Activated CD4-positive, alpha-beta T cell treated with anti-CD3 and anti-CD28 coated beads for 48 hours (primary cell): ENCODE measurements around the gene FBXW9.
"Not testable (repeated sequence)": the region's sequence is repeated elsewhere in the genome, so short reads cannot be mapped to it uniquely, and the experiment has no call there.

Experiments used
- DNase-seq: peaks from one replicate; pipeline ENCODE4 v3.0.0-alpha.2; 2020

The FBXW9 gene

DNA sequence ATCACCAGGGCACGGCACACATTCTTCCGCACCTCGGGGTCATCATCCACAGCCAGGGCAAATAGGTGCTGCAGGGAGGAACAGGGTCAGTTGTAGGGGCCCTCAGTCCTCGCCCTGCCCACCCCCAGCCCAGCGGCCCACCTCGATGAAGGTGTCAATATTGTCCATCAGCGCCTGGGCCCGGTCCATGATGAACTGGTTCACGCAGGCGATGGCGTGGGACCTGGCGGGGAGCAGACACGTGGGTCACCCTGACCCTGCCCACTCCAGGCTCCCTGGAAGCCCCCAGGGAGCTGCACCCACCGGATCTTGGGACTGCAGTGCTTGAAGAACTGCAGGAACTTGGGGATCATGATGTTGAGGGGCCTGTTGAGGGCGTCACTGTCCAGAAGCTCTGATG is 18.7 kb upstream of the FBXW9 start:
- no peak for DNase-seq

DNA sequence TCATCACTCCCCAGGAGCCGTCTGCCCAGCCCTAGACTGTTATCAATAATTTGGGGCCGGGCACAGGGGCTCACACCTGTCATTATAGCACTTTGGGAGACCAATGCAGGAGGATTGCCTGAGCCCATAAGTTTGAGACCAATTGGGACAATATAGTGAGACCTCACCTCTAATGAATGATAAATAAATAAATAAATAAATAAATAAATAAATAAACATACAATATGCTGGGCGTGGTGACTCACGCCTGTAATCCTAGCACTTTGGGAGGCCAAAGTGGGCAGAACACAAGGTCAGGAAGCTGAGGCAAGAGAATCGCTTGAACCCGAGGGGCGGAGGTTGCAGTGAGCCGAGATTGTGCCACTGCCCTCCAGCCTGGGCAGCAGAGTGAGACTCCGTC is 16.9 kb upstream of the FBXW9 start:
- not testable (repeated sequence) for DNase-seq

DNA sequence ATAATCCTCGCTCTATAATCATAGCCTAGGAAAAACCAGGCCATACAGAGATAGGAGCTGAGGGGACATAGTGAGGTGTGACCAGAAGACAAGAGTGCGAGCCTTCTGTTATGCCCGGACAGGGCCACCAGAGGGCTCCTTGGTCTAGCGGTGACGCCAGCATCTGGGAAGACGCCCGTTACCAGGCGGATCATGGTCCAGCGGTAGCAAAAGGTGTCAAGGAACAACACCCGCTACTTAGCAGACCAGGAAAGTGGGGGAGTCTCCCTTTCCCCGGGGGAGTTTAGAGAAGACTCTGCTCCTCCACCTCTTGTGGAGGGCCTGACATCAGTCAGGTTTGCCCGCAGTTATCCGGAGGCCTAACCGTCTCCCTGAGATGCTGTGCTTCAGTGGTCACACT is 15.6 kb upstream of the FBXW9 start:
- DNase-seq = peak; percentile 25

DNA sequence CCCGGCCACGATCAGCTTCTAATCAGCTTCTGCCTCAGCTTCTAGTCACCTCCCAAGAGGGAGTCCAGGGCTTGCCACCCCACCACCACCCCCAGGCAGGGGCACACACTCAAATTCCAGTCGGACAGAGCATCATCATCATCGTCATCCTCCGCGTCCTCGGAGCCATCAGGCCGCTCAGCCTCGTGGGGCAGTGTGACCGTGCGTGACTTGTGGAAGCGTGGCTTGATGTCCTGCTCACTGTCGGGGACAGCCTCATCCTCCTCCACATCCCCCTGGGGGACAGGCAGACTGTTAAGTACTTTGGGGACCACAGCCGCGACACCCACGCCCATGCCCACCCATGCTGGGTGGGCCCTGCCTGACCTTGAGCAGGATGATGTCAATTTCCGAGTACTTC is 14.8 kb upstream of the FBXW9 start:
- DNase-seq = no peak

DNA sequence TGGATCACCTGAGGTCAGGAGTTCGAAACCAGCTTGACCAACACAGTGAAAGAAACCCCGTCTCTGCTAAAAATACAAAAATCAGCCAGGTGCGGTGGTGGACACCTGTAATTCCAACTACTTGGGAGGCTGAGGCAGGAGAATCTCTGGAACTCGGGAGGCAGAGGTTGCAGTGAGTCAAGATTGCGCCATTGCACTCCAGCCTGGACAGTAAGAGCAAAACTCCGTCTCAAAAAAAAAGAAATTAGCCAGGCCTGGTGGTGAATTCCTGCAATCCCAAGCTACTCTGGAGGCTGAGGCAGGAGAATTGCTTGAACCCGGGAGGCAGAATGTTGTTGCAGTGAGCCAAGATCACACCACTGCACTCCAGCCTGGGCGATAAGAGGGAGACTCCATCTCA is 12.2 kb upstream of the FBXW9 start:
- no peak for DNase-seq

DNA sequence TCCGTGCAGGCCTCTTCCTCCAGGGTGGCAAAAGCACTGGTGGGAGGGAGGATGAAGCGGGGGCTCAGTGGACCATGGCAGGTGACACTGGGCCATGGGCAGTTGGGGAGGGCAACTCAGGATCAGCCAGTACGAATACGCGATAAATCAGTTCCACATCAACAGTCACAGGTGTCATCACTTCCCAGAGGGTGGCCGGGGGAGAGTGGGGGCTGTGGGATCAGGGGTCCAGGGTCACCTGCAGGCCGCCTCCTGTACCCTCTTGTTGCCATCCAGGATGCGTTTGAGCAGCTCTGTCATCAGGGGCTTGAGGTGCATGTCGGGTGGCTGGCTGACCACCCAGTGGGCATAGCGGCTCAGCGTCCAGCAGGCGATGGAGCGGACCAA is 9.9 kb upstream of the FBXW9 start:
- DNase-seq = no peak

DNA sequence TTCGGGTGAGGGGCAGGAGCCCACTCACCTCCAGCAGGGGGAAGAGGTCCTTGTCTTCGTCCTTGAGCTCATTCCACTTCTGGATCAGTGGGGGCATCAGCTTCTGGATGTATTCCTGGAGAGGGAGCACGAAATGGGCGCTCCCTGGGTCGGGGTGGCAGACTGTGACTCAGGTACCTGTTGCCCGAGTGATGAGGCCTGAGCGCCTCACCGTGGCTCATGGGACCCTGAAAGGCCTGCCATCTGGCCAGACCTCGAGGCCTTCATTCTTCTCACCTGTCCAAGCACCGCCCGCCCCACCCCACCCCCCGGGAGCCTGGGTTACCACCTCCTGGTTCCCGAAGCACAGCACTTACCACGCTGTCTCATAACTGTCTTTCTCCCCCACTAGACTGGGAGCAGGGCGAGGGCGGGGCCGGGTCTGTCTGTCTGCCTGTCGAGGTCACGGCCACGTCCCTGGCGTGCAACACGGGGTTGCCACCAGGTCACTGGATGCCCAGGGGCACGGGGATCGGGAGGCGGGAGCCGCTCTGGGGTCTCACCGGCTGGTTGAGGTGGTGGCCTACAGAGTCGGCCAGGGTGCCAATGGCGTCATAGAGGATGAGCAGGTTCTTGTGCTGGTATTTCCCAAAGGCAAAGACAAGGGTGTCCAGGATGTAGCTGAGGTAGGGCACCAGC is 9.4 kb upstream of the FBXW9 start:
- no peak for DNase-seq

DNA sequence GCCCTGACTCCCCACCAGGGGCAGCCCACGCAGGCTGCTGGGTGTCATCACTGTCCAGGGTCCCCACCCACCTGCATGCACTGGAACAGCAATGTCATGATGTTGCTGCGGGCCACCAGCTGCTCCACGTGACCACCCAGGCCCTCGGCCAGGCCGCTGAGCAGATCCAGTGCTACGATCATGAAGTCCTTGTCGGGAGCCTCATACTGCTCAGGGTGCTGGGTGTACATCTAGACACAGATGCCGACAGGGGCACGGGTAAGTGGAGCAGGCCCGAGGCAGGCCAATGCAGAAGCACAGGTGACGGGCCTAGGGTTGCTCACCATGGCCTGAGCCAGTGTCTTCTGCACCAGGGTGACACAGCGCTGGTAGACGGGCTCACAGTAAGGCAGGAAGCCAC is 8.7 kb upstream of the FBXW9 start:
- DNase-seq = no peak

DNA sequence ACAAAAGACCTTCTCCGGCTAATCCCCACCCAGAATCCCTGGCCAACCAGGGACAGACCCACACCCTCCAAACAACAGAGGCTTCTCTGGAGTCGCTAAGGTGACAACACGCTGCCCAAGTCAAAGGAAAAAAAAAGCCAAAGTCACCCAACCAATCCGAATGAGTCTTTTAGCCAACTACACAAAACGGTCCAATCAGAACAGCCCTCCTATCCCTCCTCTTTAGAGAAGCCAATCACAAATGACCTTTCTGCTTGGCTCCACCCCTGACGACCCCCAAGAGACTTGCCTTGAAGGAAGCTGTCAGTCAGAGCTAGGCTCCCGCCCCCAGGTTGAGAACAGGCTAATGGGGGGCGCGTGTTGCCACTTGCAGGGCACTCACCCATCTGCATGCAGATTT is 6.6 kb upstream of the FBXW9 start:
- DNase-seq = peak; percentile 52

DNA sequence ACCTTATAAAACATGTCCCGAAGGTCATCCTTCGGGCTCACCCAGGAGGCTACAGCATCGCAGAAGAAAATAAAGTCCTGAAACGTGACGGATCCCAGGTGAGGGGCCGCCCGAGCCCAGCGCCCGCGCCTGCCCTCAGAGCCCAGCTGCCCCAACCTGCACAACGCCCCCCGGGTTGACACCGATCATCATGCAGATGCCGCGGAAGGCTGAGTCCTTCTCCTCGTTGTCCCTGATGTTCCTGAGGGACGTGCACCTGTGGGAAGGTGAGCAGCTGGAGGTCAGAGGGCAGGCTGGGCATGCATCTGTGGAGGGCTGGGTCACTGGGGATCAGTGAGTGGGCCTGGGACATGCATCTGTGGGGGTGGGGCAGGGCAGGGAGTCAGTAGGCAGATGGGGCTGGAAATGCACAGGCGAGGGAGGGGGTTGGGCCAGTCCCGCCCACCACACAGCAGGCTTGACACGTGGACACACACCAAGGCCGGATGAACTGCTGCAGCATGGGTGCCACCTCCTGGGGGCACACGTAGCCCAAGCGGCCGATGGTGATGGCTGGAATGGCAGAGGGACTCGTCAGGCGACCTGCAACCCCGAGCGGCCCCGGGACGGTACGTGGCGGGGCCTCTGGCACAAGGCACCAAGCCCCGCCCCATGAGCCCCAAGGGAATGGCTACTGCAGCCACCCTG is 5.3 kb upstream of the FBXW9 start:
- DNase-seq = no peak

DNA sequence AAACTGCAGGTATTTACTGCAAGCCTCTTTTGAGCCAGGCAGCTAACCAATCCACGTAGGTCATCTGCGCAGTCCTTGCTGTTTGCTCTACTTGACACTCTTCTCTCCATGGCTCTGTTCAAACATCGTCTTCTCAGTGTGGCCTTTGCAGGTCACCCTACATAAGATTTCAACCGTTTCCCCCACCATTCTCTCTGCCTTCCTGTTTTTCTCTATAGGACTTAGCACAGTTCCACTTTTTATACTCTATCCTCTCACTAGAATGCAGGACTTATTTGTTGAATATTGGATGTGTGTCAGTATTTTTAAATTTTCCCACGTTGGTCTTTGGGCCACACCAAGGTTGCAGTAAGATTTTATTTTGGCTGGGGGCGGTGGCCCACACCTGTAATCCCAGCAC is 1.7 kb upstream of the FBXW9 start:
- DNase-seq = no peak

DNA sequence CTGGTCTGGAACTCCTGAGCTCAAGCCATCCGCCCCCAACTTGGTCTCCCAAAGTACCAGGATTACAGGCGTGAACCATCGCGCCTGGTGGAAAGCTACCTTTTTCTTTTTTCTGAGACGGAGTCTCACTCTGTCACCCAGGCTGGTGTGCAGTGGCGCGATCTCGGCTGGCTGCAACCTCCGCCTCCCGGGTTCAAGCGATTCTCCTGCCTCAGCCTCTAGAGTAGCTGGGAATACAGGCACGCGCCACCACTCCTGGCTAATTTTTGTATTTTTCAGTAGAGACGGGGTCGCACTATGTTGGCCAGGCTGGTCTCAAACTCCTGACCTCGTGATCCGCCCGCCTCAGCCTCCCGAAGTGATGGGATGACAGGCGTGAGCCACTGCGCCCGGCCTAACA is 994 bp upstream of the FBXW9 start:
- DNase-seq = not testable (repeated sequence)

DNA sequence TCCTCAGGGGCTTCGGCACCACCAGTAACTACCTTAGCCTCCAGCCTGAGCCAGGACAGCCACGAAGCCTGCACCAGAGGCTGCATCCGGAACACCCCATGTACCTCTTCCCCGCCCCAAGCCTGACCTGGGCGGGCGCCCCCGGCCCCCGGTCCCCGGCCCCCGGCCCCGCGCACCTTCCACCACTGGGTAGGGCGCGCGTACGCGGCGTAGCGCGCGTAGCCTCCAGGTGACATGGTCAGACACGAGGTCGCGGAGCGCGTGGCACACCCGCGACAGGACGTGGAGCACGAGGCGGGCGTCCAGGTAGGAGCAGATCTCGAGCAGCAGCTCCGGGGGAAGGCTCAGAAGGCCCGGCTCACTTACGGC is 450 bp downstream of the FBXW9 start:
- DNase-seq = peak; percentile 45

DNA sequence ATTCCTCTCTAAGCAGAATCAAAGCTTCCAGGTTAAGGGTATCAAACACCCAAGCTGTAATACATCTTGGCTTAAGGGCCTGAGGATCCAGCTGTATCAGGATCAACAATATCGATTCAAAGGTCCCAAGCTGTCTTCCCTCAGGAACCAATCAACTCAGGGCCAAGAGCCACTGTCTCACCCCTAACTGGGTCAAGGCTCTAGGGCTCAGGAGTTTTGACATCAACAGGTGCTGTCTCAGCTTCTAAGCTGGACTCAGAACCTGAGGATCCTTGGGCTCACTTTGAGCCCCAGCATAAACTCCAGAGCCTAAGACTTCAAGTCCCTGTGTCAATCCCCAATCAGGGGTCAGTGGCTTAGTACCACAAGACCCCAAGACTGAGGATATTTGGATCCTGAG is 917 bp downstream of the FBXW9 start:
- no peak for DNase-seq

DNA sequence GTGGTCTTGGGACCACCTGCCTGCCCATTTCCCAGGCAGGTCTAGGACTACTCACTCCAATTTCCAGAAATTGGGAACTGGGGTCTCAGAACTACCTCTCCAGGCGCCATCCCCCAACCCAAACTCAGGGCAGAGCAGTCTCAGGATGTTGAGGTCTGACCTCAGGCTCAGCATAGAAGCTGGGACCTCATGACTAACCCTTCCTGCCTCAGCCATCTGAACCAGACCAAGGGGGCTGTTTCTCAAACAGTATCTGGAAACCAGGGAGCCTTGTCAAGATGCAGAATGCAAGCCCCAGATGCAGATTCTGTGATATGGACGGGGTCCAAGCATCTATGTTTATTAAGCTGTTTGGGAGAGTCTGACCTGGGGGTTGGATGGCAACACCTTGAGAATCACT is 1.3 kb downstream of the FBXW9 start:
- no peak for DNase-seq

DNA sequence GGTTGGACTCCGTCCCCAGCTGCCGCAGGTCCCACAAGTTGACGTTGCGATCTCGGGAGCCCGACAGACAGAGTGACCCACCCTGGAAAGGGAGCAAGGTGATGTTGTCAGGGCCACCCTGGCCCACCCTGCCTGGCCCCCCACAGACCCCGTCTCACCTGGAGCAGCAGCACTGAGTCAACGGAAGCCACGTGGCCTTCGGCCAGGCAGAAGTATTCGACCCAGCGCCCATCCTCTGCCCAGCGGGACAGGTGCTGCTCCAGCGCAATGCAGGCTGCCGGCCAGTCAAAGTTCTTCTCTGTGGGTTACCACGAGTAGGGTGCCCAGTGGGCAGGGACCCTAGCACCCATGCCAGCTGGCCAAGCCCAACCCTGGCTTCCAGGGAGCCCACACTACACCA is 1.8 kb downstream of the FBXW9 start:
- no peak for DNase-seq

DNA sequence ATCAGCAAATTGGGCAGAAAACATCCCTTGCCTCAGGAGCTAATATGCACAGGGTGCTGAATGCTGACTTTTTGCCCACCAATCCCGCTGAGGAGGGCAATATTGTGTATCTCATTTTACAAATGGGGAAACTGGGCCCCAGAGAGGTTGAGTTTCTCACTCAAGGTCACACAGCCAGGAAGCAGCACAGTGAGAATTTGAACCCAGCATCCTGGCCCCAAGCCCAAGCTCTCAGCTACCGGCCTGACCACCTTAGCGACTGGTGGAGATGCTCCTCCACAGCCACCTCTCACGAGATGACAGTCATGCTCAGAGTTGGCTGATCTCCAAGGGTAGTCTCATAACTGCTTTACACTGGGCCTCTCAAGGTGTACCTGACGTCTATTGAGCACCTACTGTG is 3.5 kb downstream of the FBXW9 start:
- no peak for DNase-seq

DNA sequence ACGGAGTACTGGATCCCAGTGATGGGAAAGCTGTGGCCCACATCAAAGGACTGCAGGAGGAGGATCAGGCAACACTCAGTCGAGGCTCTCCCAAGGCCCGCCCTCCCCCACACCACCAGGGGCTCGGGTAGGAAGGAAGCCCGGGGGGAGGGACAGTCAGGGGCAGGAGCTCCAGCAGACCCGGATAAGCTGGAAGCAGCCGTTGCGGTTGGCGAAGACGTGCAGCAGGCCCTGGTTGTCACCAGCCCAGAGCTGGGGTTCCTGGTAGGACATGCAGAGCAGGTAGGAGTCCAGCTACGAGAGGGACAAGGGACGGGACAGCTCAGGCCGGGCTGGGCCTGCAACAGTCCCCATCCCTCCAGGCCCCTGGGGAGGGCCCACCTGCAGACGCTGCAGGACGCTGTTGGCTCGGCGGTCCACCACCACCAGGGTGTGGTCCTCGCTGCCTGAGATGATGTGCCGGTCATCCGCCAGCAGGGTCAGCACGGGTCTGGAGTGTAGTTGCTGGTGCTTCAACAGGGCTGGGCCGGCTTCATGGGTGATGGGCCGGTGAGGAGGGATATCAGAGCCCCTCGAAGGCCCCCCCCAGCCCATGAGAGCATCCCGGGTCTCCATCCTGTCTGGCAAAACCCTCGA is 6.7 kb downstream of the FBXW9 start:
- DNase-seq = no peak

DNA sequence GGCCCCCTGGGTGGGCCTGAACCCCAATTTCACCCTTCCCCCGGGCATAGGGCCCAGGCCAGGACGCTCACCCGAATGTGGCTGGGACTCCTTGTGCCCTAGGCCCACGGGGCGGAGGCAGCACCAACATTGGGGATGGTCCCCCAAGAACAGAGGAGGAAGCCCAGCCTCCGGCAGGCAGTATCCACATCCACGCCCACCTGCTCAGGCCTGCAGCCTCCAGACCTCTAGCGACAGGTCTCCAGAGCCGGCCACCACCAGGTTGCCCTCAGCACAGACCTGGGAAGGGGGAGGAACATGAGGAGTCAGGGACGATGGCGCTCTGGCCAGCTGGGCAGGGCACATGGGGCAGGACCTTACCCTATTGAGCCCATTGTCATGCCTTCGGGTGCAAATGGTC is 7.4 kb downstream of the FBXW9 start:
- no peak for DNase-seq

DNA sequence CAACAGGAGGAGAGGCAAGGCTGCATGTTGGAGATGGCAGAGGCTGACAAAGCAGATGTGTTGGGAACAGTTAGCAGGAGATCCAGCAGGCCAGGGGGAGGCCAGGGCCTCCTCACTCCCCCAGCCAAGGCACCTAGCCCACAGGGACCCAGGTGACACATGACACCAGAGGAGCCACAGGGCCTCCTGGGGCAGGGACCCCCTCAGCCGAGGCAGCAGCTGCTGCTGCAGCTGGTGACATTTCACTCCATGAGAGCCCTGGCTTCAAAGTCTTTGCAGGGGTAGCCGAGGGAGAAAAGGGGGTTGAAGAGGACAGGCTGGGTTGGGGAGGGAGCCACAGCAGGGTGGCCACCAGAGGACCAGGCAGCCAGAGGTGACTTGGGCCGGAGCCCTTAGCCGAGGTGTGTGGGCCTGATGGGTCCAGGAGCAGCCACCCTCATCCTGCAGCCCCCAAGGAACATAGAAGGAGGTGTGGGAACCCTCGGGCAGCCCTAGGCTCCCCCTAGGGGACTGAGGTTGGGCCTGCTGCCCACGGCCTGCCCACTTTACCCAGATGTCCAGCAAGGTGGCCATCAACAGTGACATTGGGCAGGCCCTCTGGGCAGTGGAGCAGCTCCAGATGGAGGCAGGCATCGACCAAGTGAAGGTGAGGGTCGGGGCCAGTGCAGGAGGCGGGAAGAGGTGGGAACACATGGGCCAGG is 8.8 kb downstream of the FBXW9 start, which contains the start of gene GNG14:
Gene GNG14 (plus strand): TSS at position 503 of the 701 bp plus-strand sequence. CDS start 51 bp downstream, at position 554.
- DNase-seq = no peak

DNA sequence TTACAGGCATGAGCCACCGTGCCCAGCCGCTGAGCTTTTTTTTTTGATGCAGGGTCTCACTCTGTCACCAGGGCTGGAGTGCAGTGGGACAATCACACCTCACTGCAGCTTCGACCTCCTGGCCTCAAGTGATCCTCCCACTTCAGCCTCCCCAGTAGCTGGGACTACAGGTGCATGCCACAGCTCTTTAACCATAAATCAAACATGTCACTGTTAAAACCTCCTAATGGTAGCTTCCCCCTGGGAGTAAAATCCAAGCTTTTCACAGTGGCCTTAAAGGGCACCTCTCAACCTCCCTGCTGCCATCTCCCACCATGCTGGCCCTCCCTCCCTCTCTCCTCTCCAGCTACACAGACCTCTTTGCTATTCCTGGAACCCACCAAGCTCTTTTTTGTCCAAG is 10.6 kb downstream of the FBXW9 start:
- DNase-seq = no peak

DNA sequence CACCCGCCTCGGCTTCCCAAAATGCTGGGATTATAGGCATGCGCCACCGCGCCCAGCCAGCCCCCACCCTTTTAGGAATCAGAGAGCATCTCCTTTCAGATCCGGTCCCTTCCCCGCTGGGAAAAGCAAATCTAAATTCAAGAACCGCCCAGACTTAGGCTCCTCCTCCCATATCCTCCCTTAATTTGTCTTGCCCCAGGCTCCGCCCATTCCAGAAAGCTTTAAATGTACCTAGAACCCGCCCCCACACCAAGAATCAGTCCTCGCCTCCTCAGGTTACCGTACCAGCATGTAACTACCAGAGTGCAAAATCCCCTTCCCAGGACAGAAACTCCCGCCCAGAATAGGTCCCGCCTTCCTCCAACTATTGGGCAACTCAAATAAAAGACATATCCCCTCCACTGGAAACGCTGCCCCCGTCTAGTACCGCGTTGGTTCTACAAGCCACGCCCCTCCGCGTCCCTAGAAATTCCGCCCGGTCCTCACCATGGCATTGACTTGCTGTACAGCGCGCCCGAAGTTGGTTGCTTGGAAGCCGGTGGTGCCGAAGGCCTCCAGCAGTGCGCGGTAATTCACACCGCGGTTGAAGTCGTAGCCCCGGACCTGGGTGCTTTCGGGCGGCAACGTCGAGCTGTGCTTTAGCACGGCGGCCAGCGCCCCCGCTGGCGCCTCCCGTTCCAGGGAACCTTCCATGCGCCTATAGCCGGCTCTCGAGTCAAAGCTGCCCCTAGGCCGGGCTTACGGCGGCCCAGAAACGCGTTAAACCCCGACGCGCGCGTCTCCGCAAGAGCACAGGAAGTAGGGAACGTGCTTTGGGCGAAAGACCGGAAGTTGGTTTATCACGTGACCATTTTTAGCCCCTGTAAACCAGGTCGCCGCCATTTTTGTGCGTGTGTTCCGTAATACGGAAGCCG is 15.1 kb downstream of the FBXW9 start, which contains the start of gene DHPS:
Gene DHPS (minus strand): TSS at position 807 of the 914 bp plus-strand sequence. CDS start 114 bp downstream, at position 693.
- DNase-seq = peak; percentile 93

DNA sequence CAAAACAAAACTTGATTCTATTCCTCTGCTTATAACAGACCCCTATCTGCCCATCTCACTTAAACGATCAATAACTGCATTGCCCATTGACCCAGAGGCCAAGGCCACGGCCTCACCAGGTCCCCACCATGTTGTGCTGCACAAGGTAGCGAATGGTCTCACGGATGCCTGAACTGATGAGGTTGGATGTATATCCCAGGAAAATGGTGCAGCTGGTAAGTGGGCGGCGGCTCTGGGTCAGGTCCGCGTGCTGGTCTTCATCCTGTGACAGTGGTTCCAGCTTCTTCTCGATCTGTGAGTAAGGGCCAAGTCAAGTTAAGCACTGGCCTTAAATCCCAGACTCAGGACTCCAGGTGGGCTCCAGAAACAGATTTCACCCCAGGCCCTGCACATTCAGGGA is 16.4 kb downstream of the FBXW9 start:
- DNase-seq = no peak
